Mucosa of stomach (tissue), 1 donor: ENCODE data around the gene ATAD3A.
"Not testable (repeated sequence)": the region's sequence is repeated elsewhere in the genome, so short reads cannot be mapped to it uniquely, and the experiment has no call there.

Source experiments
- H3K27me3 ChIP-seq: one replicate; pipeline ENCODE4 v1.7.0; 2013; ENCODE audit warnings: mild to moderate bottlenecking, low read length; ENCODE audit not compliant: control insufficient read depth, insufficient read depth
- H3K36me3 ChIP-seq: one replicate; pipeline ENCODE4 v1.7.0; 2013; ENCODE audit warnings: low read length; ENCODE audit not compliant: control insufficient read depth, insufficient read depth
- H3K4me1 ChIP-seq: one replicate; pipeline ENCODE4 v1.7.0; 2013; ENCODE audit warnings: mild to moderate bottlenecking, low read length; ENCODE audit not compliant: control insufficient read depth, insufficient read depth
- H3K4me3 ChIP-seq: one replicate; pipeline ENCODE4 v1.7.0; 2013; ENCODE audit warnings: low read length
- H3K9ac ChIP-seq: one replicate; pipeline ENCODE4 v1.7.0; 2013; ENCODE audit warnings: mild to moderate bottlenecking, low read length, moderate library complexity
- H3K9me3 ChIP-seq: one replicate; pipeline ENCODE4 v1.7.0; 2013; ENCODE audit warnings: mild to moderate bottlenecking, low read length, moderate library complexity; ENCODE audit not compliant: control insufficient read depth
- donor health status: Pancreatic carcinoma.

Gene ATAD3A

GRCh38 chr1:1480488-1480867 lies 31.5 kb upstream of the ATAD3A start:
- not testable (repeated sequence) for H3K9ac ChIP-seq, H3K4me1 ChIP-seq, H3K36me3 ChIP-seq, H3K27me3 ChIP-seq, H3K9me3 ChIP-seq, H3K4me3 ChIP-seq

DNA sequence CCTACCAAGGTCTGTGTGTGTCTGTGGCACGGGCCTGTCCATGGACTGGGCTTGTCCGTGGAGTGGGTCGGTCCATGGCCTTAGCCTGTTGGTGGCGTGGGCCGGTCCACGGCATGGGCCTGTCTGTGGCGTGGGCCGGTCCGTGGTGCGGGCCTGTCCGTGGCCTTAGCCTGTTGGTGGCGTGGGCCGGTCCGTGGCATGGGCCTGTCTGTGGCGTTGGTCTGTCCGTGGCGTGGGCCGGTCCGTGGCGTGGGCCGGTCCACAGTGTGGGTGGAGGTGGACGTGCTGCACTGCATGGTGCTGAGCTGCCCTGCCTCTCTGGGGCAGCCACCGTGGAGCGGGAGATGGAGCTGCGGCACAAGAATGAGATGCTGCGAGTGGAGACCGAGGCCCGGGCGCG lies 30.2 kb upstream of the ATAD3A start:
- not testable (repeated sequence) for H3K4me3 ChIP-seq, H3K9ac ChIP-seq, H3K27me3 ChIP-seq, H3K4me1 ChIP-seq, H3K9me3 ChIP-seq, H3K36me3 ChIP-seq

- Histone ChIP-seq H3K27me3 (no peaks in the 10 kb centered on the region), H3K4me3 (no peak overlapping the region), H3K9ac (no peak overlapping the region), H3K4me1 (no peaks in the 10 kb centered on the region), H3K9me3 (no peaks in the 10 kb centered on the region), H3K36me3 (peaks cover 7% of the 10 kb centered on the region)
These were observed 29.1 kb upstream of the ATAD3A start for GRCh38 chr1:1482856-1483255.

GRCh38 chr1:1483714-1484113 lies 28.2 kb upstream of the ATAD3A start:
- Histone ChIP-seq H3K36me3 (peaks cover 7% of the 10 kb centered on the region), H3K4me3 (no peak overlapping the region), H3K9me3 (no peaks in the 10 kb centered on the region), H3K9ac (no peak overlapping the region), H3K27me3 (no peaks in the 10 kb centered on the region), H3K4me1 (no peaks in the 10 kb centered on the region)

- not testable (repeated sequence) for H3K36me3 ChIP-seq, H3K9ac ChIP-seq, H3K27me3 ChIP-seq, H3K4me3 ChIP-seq, H3K9me3 ChIP-seq, H3K4me1 ChIP-seq
These were observed 26.8 kb upstream of the ATAD3A start for GRCh38 chr1:1484976-1485750.

GRCh38 chr1:1485755-1486317 lies 26.1 kb upstream of the ATAD3A start:
- not testable (repeated sequence) for H3K4me3 ChIP-seq, H3K9ac ChIP-seq, H3K27me3 ChIP-seq, H3K4me1 ChIP-seq, H3K36me3 ChIP-seq, H3K9me3 ChIP-seq

DNA sequence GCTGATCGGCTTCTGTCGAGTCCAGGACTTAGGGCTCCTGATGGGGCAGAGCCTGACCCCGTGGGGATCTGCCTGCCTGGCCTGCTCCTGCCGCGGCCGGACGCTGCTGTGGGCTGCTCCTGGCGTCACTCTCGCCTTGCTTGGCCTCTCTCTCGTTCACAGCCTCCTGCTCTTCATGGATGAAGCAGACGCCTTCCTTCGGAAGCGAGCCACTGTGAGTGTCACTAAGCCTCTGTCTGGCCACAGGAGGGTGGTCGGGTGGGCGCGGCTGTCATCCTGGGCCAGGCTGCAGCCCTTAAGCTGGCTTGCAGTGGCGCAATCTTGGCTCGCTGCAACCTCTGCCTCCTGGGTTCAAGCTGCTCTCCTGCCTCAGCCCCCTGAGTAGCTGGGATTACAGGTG lies 24.3 kb upstream of the ATAD3A start:
- no peaks in the 10 kb centered on the region for H3K27me3 ChIP-seq
- no peak overlapping the region for H3K9ac ChIP-seq
- no peak overlapping the region for H3K4me3 ChIP-seq
- no peaks in the 10 kb centered on the region for H3K9me3 ChIP-seq
- no peaks in the 10 kb centered on the region for H3K4me1 ChIP-seq
- H3K36me3 ChIP-seq, result peaks cover 9% of the 10 kb centered on the region

DNA sequence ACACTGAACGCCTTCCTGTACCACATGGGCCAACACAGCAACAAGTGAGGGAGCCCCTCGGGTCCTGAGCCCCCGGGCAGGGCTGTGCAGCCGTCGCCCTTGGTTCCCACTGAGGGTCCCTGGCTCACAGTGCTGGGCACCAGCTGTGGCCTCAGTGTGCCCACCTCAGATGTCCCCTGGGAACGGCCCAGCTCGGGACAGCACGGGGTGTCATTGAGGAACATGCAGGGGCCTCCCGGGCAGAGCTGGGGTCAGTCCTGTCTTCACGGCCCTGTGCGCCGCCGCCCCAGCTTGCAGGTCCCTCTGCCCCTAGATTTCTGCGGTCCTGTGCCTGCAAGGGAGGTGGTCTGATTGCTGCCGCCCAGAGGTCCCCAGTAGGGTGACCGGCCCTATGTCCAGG lies 22.7 kb upstream of the ATAD3A start:
- Histone ChIP-seq H3K9ac (no peak overlapping the region), H3K4me1 (no peaks in the 10 kb centered on the region), H3K4me3 (no peak overlapping the region), H3K27me3 (no peaks in the 10 kb centered on the region), H3K9me3 (no peaks in the 10 kb centered on the region), H3K36me3 (peaks cover 9% of the 10 kb centered on the region)

DNA sequence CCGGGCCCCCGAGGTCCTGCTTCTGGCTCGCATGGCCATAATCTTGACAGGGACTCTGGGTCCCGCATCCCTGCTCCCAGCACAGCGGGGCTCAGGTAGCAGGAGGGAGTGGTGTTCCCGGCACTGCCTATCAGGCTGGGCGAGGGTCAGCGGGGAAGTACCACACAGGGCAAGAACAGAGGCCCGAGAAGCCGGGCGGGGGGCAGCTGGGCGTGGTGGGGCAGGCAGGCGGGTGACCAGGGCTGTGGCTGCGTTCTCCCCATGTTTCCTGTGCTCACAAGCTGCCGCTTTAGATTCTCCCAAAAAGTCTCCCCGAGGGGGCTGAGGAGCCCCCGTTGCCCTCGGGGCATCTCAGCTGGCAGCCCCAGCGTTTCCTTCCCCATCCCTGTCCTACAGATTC lies 22.1 kb upstream of the ATAD3A start:
- H3K27me3 ChIP-seq, result no peaks in the 10 kb centered on the region
- no peaks in the 10 kb centered on the region for H3K4me1 ChIP-seq
- no peak overlapping the region for H3K4me3 ChIP-seq
- no peaks in the 10 kb centered on the region for H3K9me3 ChIP-seq
- H3K36me3 ChIP-seq, result peaks cover 9% of the 10 kb centered on the region
- no peak overlapping the region for H3K9ac ChIP-seq

DNA sequence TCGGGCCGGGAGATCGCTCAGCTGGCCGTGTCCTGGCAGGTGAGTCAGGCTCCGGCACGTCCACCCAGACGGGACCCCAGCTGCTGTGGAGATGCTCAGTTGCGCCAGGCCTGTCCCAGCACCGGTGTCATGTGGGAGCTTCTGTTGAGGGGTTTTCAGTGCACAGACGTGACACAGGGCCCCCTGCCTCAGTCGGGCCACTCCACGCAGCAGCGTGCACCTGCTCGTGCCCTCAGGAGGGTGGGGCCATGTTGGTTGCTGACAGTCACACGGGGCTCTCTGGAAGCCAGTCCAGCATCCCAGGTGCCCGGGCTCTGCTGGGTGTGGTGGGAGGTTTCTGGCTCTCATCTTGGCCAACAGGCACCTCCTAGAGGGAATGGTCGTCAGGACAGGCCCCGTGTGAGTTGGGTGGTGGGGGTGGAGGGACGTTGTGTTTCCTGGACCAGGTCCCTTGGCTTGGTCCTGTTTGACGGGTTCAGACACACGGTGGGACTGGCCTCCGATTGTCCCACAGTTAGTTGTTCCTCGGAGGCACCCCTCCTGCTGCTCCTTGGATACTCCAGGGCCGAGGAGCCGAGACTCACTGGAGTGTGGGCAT lies 21.2 kb upstream of the ATAD3A start:
- H3K4me1 ChIP-seq, result no peaks in the 10 kb centered on the region
- no peak overlapping the region for H3K4me3 ChIP-seq
- no peaks in the 10 kb centered on the region for H3K9me3 ChIP-seq
- no peak overlapping the region for H3K9ac ChIP-seq
- no peaks in the 10 kb centered on the region for H3K27me3 ChIP-seq
- H3K36me3 ChIP-seq, result peaks cover 9% of the 10 kb centered on the region

- Histone ChIP-seq H3K4me1 (no peaks in the 10 kb centered on the region), H3K9me3 (no peaks in the 10 kb centered on the region), H3K9ac (no peak overlapping the region), H3K27me3 (no peaks in the 10 kb centered on the region), H3K4me3 (no peak overlapping the region), H3K36me3 (peaks cover 9% of the 10 kb centered on the region)
These were observed 20.4 kb upstream of the ATAD3A start for GRCh38 chr1:1491601-1492000.

- H3K27me3 ChIP-seq, H3K4me1 ChIP-seq, H3K36me3 ChIP-seq, H3K9me3 ChIP-seq, H3K4me3 ChIP-seq, H3K9ac ChIP-seq: not testable (repeated sequence)
These were observed 17.7 kb upstream of the ATAD3A start for GRCh38 chr1:1494311-1494710.
